WTC11 (cell line): ENCODE results near the gene RIN1.

Experiments used
- CTCF ChIP-seq: fragments of 200-600 bp; IDR thresholded peaks from 2 replicates; pipeline ENCODE4 v1.8.0; 2022; ENCODE audit warnings: antibody characterized with exemption
- E2F1 ChIP-seq: sonication (generic); formaldehyde crosslinking; IDR thresholded peaks from 2 replicates; pipeline ENCODE4 v1.8.0; 2022; ENCODE audit warnings: mild to moderate bottlenecking, missing genetic modification reagents
- E2F4 ChIP-seq: sonication (generic); formaldehyde crosslinking; IDR thresholded peaks from 2 replicates; pipeline ENCODE4 v1.8.1; 2022; ENCODE audit warnings: low read depth, mild to moderate bottlenecking, moderate library complexity, missing genetic modification reagents, borderline replicate concordance
- FOXJ3 ChIP-seq: sonication (generic); formaldehyde crosslinking; IDR thresholded peaks from 2 replicates; pipeline ENCODE4 v1.9.0; 2021; ENCODE audit warnings: missing genetic modification reagents, mild to moderate bottlenecking, borderline replicate concordance
- IRF2 ChIP-seq: sonication (generic); formaldehyde crosslinking; IDR thresholded peaks from 2 replicates; pipeline ENCODE4 v1.8.0; 2022; ENCODE audit warnings: low read depth, missing genetic modification reagents, borderline replicate concordance
- MXD4 ChIP-seq: fragments of 250-450 bp; sonication (Bioruptor Pico); IDR thresholded peaks from 2 replicates; pipeline ENCODE4 v1.8.0; 2021; ENCODE audit warnings: mild to moderate bottlenecking, moderate library complexity, borderline replicate concordance
- NR2C2 ChIP-seq: sonication (generic); formaldehyde crosslinking; IDR thresholded peaks from 2 replicates; pipeline ENCODE4 v1.8.0; 2022; ENCODE audit warnings: mild to moderate bottlenecking, missing genetic modification reagents
- NR3C1 ChIP-seq: sonication (generic); formaldehyde crosslinking; conservative IDR thresholded peaks from 2 replicates; pipeline ENCODE4 v1.8.1; 2023; ENCODE audit warnings: low read depth, mild to moderate bottlenecking, missing genetic modification reagents
- PREB ChIP-seq: sonication (generic); formaldehyde crosslinking; IDR thresholded peaks from 2 replicates; pipeline ENCODE4 v1.8.1; 2022; ENCODE audit warnings: mild to moderate bottlenecking, missing genetic modification reagents, moderate library complexity, borderline replicate concordance
- RELA ChIP-seq: sonication (generic); formaldehyde crosslinking; IDR thresholded peaks from 2 replicates; pipeline ENCODE4 v1.8.1; 2022; ENCODE audit warnings: missing genetic modification reagents, mild to moderate bottlenecking, borderline replicate concordance
- ZNF396 ChIP-seq: fragments of 250-450 bp; sonication (Bioruptor Pico); IDR thresholded peaks from 2 replicates; pipeline ENCODE4 v1.8.0; 2021; ENCODE audit warnings: mild to moderate bottlenecking, moderate library complexity, borderline replicate concordance
- ZNF532 ChIP-seq: fragments of 250-450 bp; sonication (Bioruptor Pico); IDR thresholded peaks from 2 replicates; pipeline ENCODE4 v1.9.0; 2021; ENCODE audit warnings: mild to moderate bottlenecking, borderline replicate concordance

- TF ChIP-seq E2F4 (no peak), CTCF (peak; percentile 97), E2F1 (CRISPR knock-in tag) (no peak), NR3C1 (CRISPR knock-in tag) (no peak), NR2C2 (CRISPR knock-in tag) (no peak), ZNF532 (peak; percentile 74; the same call in 1 of the 2 replicates), PREB (CRISPR knock-in tag) (no peak), RELA (no peak), MXD4 (CRISPR knock-in tag) (no peak), ZNF396 (CRISPR knock-in tag) (no peak), IRF2 (no peak), FOXJ3 (no peak)
Observed at GRCh38 chr11:66363805-66364535, 27.7 kb upstream of the RIN1 start.
